Heart right ventricle (tissue), 16 donors: ENCODE measurements around the gene SCRN1. TPM values are rescaled to one million over a fixed set of nuclear protein-coding genes. Genes with fewer than 3 reads are reported as not detected.

Experiments
- ATAC-seq, 8 donors: fragments of 200-7000 bp; cut with Tn5 transposase; one replicate each; pipeline ENCODE4 v1.9.1; 2020; ENCODE audit warnings: mild to moderate bottlenecking in 8 of 8, moderate library complexity in 8 of 8, moderate number of reproducible peaks in 1 of 8
- DNase-seq, 2 donors: peaks; one replicate each; pipeline ENCODE4 v3.0.0-alpha.2; 2020
- H3K27ac ChIP-seq, 10 donors: fragments of 200-600 bp; sonication (generic) in 2 of 10; one replicate each; pipeline versions ENCODE4 v1.5.0 to v1.8.0; 2020 to 2022; ENCODE audit warnings: mild to moderate bottlenecking in 3 of 10
- H3K27me3 ChIP-seq, 7 donors: fragments of 200-600 bp; one replicate each; pipeline ENCODE4 v1.8.0; 2021 to 2022; ENCODE audit warnings: mild to moderate bottlenecking in 2 of 7
- H3K36me3 ChIP-seq, 9 donors: fragments of 200-600 bp; sonication (generic) in 1 of 9; one replicate each; pipeline versions ENCODE4 v1.5.0 to v1.8.0; 2020 to 2022; ENCODE audit warnings: mild to moderate bottlenecking in 2 of 9
- H3K4me1 ChIP-seq, 9 donors: fragments of 200-600 bp; sonication (generic) in 1 of 9; one replicate each; pipeline versions ENCODE4 v1.5.0 to v1.8.0; 2020 to 2022; ENCODE audit warnings: mild to moderate bottlenecking in 4 of 9
- H3K4me3 ChIP-seq, 10 donors: fragments of 200-600 bp; sonication (generic) in 2 of 10; one replicate each; pipeline versions ENCODE4 v1.5.0 to v1.8.0; 2020 to 2022; ENCODE audit warnings: mild to moderate bottlenecking in 7 of 10, moderate library complexity in 2 of 10
- H3K9me3 ChIP-seq, 11 donors: fragments of 200-600 bp in 10 of 11; sonication (generic) in 2 of 11; one replicate each; pipeline versions ENCODE4 v1.5.0 to v1.8.0; 2013 to 2022; ENCODE audit warnings: mild to moderate bottlenecking in 2 of 11, control low read depth in 1 of 11, moderate library complexity in 1 of 11
- WGBS, 2 donors: extraction: QIAGEN DNeasy Blood & Tissue Kit; methylation state at CpG; one replicate each; pipeline ENCODE4 v1.1.7; 2013; ENCODE audit warnings: inconsistent platforms in 1 of 2; 5-methylcytosine and 5-hydroxymethylcytosine counted together
- intact Hi-C, 10 donors: fragments of 100-400 bp; cut with DNase I; formaldehyde crosslinking; loops; one replicate each; pipeline versions ENCODE4 v1.11.1 to v1.14.2; 2022
- polyA plus RNA-seq, 2 donors: library from polyadenylated mRNA; stranded (reverse); fragments of 200-250 nt; gene quantifications; one replicate each; pipeline ENCODE4 v1.2.3, GENCODE V29; 2013
- total RNA-seq, 10 donors: library from RNA; stranded (reverse); fragmentation: NEBNext Ultra II Directional in 3 of 10; extraction: Animal tissue kit (Norgen Biotek cat#: 25700) in 3 of 10; gene quantifications; one replicate each; pipeline versions ENCODE4 v1.2.1 to v1.2.4, GENCODE V29; 2021 to 2023
- TF ChIP-seq, protein P1 (sequence below), 9 donors: fragments of 200-600 bp; sonication (generic) in 2 of 9; IDR thresholded peaks; one replicate each; pipeline versions ENCODE4 v1.5.0 to v1.8.0; 2021 to 2022; ENCODE audit warnings: antibody characterized with exemption in 9 of 9, mild to moderate bottlenecking in 5 of 9, moderate library complexity in 1 of 9
- donor health status: Arrhythmogenic right ventricular cardiomyopathy.
- donor health status: ischemic (EF 13 %, LVEDD 7.1; RV severe dilation, severe dysfunction).
- donor health status: healthy with polysubstance abuse.
- donor health status: DM: no; HTN: yes; CAD: no.
- donor health status: DM: no; HTN: no; CAD: no.
- donor health status: ischemic (EF 25% LVEDD 6.9; RV normal size, moderate dysfunction).
- donor health status: ischemic (EF 25% LVEDD 5.7; RV mildly dilated, moderate dysfunction).
- donor health status: healthy.
- donor health status: DM: yes; HTN: yes; CAD: no.
- donor health status: Ischemic cardiomyopathy.
- donor health status: ischemic (EF 35%, LVEDD 5.7; RV mildly dilated, moderate dysfunction).
- donor health status: nonischemic (EF 11% LVEDD 7.7; RV severe dilation, severe dysfunction).
- donor health status: DM: yes; HTN: yes; CAD: no.
- donor health status: PGD.
- donor health status: ischemic (EF 29% LVEDD 5.4; RV normal size, mild dysfunction).
- donor health status: nonischemic (EF 23%, LVEDD 6.1; RV moderate dilation, normal function).

SCRN1 gene
- total and polyA plus RNA-seq, 12 donors = 3.1 to 36.8 (median 20.5) TPM

DNA sequence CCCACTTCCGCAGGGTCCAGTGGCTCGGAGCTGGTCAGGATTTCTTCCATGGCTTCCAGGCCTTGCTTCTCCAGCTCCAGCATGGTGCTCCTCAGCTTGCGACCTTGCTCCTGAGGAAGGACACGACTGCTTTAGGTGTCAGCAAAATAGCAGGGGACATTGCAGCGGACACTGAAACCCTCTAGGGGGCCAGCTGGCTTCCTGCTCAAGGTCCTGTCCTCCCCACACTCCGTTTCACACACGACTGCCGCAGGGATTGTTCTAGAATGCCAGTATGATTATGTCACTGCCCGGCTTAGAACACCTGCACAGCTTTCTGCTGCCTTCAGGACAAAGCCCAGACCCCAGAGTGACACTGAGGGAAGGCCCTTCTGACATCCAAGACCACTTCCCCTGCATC, 65.6 kb downstream of the SCRN1 start:
- H3K36me3 ChIP-seq = peaks cover 0 to 48% (median 11%) of the 10 kb centered on the region in 9 donors
- H3K4me1 ChIP-seq = no peaks in the 10 kb centered on the region
- DNase-seq = no peak
- ATAC-seq = peak in 1 of 8 donors; percentile 6
- no peak overlapping the region for H3K27ac ChIP-seq
- H3K9me3 ChIP-seq = no peaks in the 10 kb centered on the region
- intact Hi-C loops = loop anchor here in 8 of 10 donors (5.0 to 10.0 kb wide), 4 partner anchors 172 to 289 kb away; no protein-coding TSS in a partner anchor
- WGBS, 2 donors = 62 to 69% methylated on average over 9 of the region's 9 CpGs
- H3K4me3 ChIP-seq = no peak overlapping the region
- no peaks in the 10 kb centered on the region for H3K27me3 ChIP-seq
- TF ChIP-seq, protein P1, sequence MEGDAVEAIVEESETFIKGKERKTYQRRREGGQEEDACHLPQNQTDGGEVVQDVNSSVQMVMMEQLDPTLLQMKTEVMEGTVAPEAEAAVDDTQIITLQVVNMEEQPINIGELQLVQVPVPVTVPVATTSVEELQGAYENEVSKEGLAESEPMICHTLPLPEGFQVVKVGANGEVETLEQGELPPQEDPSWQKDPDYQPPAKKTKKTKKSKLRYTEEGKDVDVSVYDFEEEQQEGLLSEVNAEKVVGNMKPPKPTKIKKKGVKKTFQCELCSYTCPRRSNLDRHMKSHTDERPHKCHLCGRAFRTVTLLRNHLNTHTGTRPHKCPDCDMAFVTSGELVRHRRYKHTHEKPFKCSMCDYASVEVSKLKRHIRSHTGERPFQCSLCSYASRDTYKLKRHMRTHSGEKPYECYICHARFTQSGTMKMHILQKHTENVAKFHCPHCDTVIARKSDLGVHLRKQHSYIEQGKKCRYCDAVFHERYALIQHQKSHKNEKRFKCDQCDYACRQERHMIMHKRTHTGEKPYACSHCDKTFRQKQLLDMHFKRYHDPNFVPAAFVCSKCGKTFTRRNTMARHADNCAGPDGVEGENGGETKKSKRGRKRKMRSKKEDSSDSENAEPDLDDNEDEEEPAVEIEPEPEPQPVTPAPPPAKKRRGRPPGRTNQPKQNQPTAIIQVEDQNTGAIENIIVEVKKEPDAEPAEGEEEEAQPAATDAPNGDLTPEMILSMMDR (IDR thresholded peaks at IDR 0.05) = no peak

DNA sequence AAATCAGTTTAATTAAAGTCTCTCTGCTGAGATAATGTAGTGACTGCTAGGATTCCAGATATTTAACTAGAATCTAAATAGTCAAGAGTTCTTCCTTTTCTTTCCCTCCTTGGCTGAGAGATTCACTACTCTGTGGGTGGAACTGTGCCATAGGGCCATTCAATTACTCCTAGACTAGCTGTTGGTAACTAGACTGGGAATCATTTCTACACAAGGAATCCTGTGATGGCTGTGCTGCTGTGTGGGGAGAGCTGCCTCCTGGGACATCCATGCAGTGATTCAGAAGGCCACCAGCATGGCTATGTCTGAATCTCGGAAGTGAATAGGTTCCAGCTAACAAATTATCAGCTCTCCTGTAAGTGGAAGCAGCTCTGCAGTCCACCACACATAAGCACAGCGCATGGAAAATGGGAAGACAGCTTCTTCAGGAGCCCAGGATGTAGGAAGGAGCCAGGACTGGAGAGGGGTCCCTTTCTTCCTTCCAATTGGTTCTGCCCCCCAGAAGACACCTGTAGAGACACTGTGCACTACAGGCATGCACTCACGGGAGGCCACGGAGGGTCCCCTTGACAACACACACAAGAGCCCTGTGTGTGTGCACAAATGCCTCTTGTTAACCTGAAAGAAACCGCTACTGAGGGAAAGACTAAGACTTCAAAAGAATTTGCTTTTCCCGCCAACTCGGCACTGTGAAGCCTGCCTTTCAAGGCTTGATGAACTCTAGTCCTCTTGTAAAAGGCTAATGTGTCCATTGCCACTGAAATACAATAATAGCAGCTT, 66.5 kb downstream of the SCRN1 start:
- H3K4me1 ChIP-seq = no peaks in the 10 kb centered on the region
- no peak overlapping the region for H3K27ac ChIP-seq
- WGBS, 2 donors = 82 to 92% methylated on average over 7 of the region's 7 CpGs
- H3K27me3 ChIP-seq = no peaks in the 10 kb centered on the region
- H3K36me3 ChIP-seq = peaks cover 0 to 56% (median 11%) of the 10 kb centered on the region in 9 donors
- TF ChIP-seq, protein P1 (IDR thresholded peaks at IDR 0.05) = no peak
- H3K9me3 ChIP-seq = no peaks in the 10 kb centered on the region
- intact Hi-C loops = loop anchor here in 8 of 10 donors (5.0 to 10.0 kb wide), 4 partner anchors 171 to 288 kb away; no protein-coding TSS in a partner anchor
- ATAC-seq (no peak), DNase-seq (no peak)
- H3K4me3 ChIP-seq = no peak overlapping the region

DNA sequence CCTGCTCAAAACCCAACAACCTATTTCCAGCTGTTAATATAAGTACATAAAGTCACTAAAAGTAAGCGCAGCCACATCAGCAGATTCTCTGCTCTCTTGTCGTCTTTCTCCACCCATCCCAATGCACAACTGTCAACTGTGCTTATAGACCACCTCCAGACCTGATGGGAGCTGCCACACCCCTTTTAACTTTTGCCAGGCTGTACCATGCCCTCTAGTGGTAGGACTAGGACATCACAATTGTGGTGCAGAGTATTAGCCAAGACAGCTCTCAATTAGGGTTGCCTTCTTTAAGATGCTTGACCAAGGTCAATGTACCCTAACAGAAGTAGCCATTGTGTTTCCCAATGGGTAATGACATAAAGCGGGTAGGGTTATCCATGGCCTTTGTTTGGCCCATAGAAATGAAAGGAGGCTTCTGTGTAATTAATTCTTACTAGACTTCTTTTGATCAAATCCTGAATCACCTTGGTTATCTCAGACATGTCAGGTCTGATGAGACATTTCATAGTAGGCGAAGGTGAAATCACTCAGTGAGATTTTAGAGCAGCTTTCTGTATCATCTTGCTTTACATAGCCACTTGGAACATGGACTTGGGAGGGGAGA, 68.1 kb downstream of the SCRN1 start:
- intact Hi-C loops = loop anchor here in 9 of 10 donors (1.0 to 10.0 kb wide), 7 partner anchors 169 to 287 kb away; no protein-coding TSS in a partner anchor
- Histone ChIP-seq H3K36me3 (peaks cover 0 to 56% (median 11%) of the 10 kb centered on the region in 9 donors), H3K4me1 (no peaks in the 10 kb centered on the region), H3K27me3 (no peaks in the 10 kb centered on the region), H3K9me3 (no peaks in the 10 kb centered on the region), H3K4me3 (no peak overlapping the region), H3K27ac (no peak overlapping the region)
- TF ChIP-seq, protein P1 (IDR thresholded peaks at IDR 0.05) = peak; percentile 84 to 93 (median 90)
- WGBS, 2 donors = 49 to 53% methylated on average over 4 of the region's 4 CpGs
- ATAC-seq (peak in 7 of 8 donors; percentile 73 to 88 (median 85)), DNase-seq (peak in 1 of 2 donors; percentile 51)

GRCh38 chr7:29920491-29920890, 69.1 kb downstream of the SCRN1 start:
- intact Hi-C loops = loop anchor here in 8 of 10 donors (2.0 to 10.0 kb wide), 6 partner anchors 168 to 286 kb away; no protein-coding TSS in a partner anchor
- 72 to 73% methylated on average over 5 of the region's 5 CpGs for WGBS, 2 donors
- Histone ChIP-seq H3K27ac (no peak overlapping the region), H3K36me3 (peaks cover 0 to 54% (median 11%) of the 10 kb centered on the region in 9 donors), H3K4me1 (peaks cover 0 to 9% (median 5%) of the 10 kb centered on the region in 9 donors), H3K27me3 (no peaks in the 10 kb centered on the region), H3K4me3 (no peak overlapping the region), H3K9me3 (no peaks in the 10 kb centered on the region)
- ATAC-seq (no peak), DNase-seq (no peak)
- TF ChIP-seq, protein P1 (IDR thresholded peaks at IDR 0.05) = no peak
